ENCODE measurements around the gene PEX16. TPM values are rescaled to one million over a fixed set of nuclear protein-coding genes. Genes with fewer than 3 reads are reported as not detected.
A peak's percentile ranks its signal among the peaks of the same experiment; 100 is the strongest.

The PEX16 gene
- total RNA-seq, 2 donors from 2014 or later: 27.9 to 45.4 TPM

- no peak for ATAC-seq (replicated peaks)
- no peaks in the 10 kb centered on the region for H3K27me3 Mint-ChIP-seq
- no peak overlapping the region for H3K4me3 Mint-ChIP-seq
- H3K36me3 Mint-ChIP-seq (ENCODE audit: low read depth): peaks cover 4% of the 10 kb centered on the region
- H3K4me1 Mint-ChIP-seq: peaks cover 19% of the 10 kb centered on the region
- peak overlapping the region; percentile 47 for H3K27ac Mint-ChIP-seq
- H3K9me3 Mint-ChIP-seq: no peaks in the 10 kb centered on the region
Measured at GRCh38 chr11:45926536-45927331, 9.1 kb upstream of the PEX16 start.

- Mint-ChIP-seq H3K27me3 (no peaks in the 10 kb centered on the region), H3K9me3 (no peaks in the 10 kb centered on the region), H3K4me3 (no peak overlapping the region), H3K36me3 (ENCODE audit: low read depth) (no peaks in the 10 kb centered on the region), H3K4me1 (peaks cover 12% of the 10 kb centered on the region), H3K27ac (no peak overlapping the region)
- no peak for ATAC-seq (replicated peaks)
Measured at GRCh38 chr11:45926001-45926401, 8.3 kb upstream of the PEX16 start.

DNA sequence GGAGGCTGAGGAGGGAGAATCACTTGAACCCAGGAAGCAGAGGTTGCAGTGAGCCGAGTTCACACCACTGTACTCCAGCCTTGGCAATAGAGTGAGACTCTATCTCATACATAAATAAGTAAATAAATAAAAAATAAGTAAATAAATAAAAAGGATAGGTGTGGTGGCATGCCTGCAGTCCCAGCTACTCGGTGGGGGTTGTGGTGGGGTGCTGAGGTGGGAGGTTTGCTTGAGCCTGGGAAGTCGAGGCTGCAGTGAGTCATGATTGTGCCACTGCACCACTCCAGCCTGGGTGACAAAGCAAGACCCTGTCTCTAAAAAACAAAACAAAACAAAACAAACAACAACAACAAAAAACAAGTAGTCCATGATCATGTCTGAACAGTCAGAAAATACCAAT is 7.9 kb upstream of the PEX16 start:
- no peaks in the 10 kb centered on the region for H3K27me3 Mint-ChIP-seq
- no peak for ATAC-seq (replicated peaks)
- H3K36me3 Mint-ChIP-seq (ENCODE audit: low read depth): no peaks in the 10 kb centered on the region
- peaks cover 9% of the 10 kb centered on the region for H3K4me1 Mint-ChIP-seq
- no peak overlapping the region for H3K27ac Mint-ChIP-seq
- no peak overlapping the region for H3K4me3 Mint-ChIP-seq
- H3K9me3 Mint-ChIP-seq: no peaks in the 10 kb centered on the region

DNA sequence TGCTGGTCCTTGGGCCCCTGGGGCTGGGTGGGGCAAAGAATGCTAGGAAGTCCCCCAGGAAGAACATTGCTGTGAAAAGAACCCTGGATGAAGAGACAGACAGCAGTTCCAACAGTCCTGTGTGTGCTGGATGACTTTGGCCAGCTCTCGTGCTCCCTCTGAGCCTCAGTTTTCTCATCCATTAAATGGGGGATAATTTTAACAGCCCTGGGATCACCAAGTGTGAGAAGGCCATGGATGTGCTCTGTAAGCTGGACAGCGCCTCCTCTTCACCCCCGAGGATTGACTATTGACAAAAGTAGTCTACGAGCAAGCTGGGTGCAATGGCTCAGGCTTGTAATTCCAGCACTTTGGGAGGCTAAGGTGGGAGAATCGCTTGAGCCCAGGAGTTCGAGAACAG is 7.2 kb upstream of the PEX16 start:
- Mint-ChIP-seq H3K36me3 (ENCODE audit: low read depth) (no peaks in the 10 kb centered on the region), H3K27ac (no peak overlapping the region), H3K27me3 (no peaks in the 10 kb centered on the region), H3K9me3 (no peaks in the 10 kb centered on the region), H3K4me3 (no peak overlapping the region), H3K4me1 (peaks cover 3% of the 10 kb centered on the region)
- ATAC-seq (replicated peaks): no peak

DNA sequence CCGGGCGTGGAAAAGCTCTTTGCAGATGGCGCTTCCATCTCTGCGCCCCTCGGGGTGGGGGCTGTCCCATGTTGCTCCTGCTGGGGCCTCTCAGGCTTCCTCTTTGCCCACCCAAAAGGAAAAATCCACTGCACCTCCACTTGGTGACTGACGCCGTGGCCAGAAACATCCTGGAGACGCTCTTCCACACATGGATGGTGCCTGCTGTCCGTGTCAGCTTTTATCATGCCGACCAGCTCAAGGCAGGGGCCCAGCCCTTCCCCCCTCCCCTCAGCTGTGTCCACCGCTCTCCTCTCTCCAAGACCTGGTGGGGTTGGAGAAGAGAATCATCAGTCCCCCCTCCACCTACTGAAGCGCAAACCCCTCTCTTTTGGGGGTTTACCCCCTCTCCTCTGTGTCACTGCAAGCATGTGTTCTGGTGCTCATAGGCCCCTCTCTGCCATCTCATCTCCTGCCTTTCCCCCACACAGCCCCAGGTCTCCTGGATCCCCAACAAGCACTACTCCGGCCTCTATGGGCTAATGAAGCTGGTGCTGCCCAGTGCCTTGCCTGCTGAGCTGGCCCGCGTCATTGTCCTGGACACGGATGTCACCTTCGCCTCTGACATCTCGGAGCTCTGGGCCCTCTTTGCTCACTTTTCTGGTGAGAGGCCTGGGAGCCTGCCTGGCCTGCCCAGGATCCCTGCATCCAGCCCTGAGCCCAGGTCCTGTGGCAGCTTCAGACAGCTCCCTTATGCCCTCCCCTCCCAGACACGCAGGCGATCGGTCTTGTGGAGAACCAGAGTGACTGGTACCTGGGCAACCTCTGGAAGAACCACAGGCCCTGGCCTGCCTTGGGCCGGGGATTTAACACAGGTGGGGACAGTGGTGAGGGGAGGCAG is 6.6 kb upstream of the PEX16 start:
- H3K4me1 Mint-ChIP-seq: no peaks in the 10 kb centered on the region
- no peak overlapping the region for H3K27ac Mint-ChIP-seq
- H3K36me3 Mint-ChIP-seq (ENCODE audit: low read depth): no peaks in the 10 kb centered on the region
- H3K9me3 Mint-ChIP-seq: no peaks in the 10 kb centered on the region
- no peak for ATAC-seq (replicated peaks)
- no peaks in the 10 kb centered on the region for H3K27me3 Mint-ChIP-seq
- H3K4me3 Mint-ChIP-seq: peak overlapping the region; percentile 47

GRCh38 chr11:45922425-45923082 is 4.9 kb upstream of the PEX16 start, which contains the start of gene LARGE2:
Gene LARGE2, plus strand, starts transcription at chr11:45922656. Its CDS starts 227 bp downstream, at chr11:45922883.
- no peaks in the 10 kb centered on the region for H3K27me3 Mint-ChIP-seq
- no peaks in the 10 kb centered on the region for H3K9me3 Mint-ChIP-seq
- no peak within 1 kb of the TSS for H3K27ac Mint-ChIP-seq

DNA sequence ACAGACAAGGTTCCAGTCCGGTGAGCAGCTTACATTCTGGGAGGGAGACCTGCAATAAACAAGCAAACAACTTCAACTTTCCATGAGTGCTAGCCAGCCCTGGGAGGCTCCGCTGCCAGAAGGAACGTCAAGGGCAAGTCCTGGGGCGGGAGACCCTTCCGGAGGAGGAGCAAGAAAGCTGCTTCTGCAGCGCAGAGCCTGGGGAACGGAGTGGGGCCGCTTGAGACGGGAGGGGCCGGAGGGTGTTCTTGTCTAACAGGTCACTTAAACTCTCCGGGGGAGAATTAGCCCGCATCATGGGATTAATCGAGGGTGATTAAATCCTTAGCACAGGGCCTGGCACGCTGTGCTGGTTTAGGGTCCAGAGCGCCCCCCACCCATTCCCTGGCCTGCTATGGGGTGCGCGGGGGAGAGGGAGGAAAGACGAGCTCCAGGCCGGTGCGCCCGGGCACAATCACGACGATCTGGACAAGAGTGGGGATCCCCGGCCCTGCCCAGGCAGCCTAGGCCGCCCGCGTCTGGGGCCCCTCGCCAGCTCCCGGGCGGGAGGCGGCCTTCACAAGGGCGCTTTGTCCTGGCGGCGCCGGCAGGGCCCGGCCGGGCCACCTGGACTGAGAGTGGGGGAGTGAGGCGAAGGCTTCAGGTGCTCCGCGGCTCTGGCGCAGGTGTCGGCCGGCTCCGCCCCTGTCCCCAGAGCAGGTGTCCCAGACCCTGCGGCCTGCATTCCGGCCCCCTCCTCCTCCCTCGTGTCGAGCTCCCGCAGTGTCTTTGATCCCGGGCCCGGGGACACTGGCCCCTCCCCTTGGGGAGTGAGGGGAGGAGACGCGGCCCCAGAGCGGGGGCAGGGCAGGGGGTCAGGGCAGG is 4.1 kb upstream of the PEX16 start:
- Mint-ChIP-seq H3K4me1 (peaks cover 3% of the 10 kb centered on the region), H3K36me3 (ENCODE audit: low read depth) (peaks cover 7% of the 10 kb centered on the region), H3K27me3 (no peaks in the 10 kb centered on the region), H3K27ac (no peak overlapping the region), H3K4me3 (peak overlapping the region; percentile 56), H3K9me3 (no peaks in the 10 kb centered on the region)
- ATAC-seq (replicated peaks): no peak

More at GRCh38 chr11:45922425-45923082, 4.9 kb upstream of the PEX16 start, which contains the start of gene LARGE2:
- Mint-ChIP-seq H3K4me3 (peak within 1 kb of the TSS; percentile 79), H3K4me1 (peaks cover 3% of the 10 kb centered on the region), H3K36me3 (ENCODE audit: low read depth) (peaks cover 6% of the 10 kb centered on the region)
- ATAC-seq (replicated peaks): no peak

- Mint-ChIP-seq H3K36me3 (ENCODE audit: low read depth) (peaks cover 15% of the 10 kb centered on the region), H3K27ac (no peak overlapping the region), H3K4me3 (peak overlapping the region; percentile 98), H3K4me1 (peaks cover 10% of the 10 kb centered on the region), H3K9me3 (no peaks in the 10 kb centered on the region), H3K27me3 (no peaks in the 10 kb centered on the region)
- ATAC-seq (replicated peaks): no peak
Measured at GRCh38 chr11:45920531-45921477, 3.1 kb upstream of the PEX16 start.

- no peaks in the 10 kb centered on the region for H3K27me3 Mint-ChIP-seq
- no peak for ATAC-seq (replicated peaks)
- no peaks in the 10 kb centered on the region for H3K9me3 Mint-ChIP-seq
- H3K4me3 Mint-ChIP-seq: peak overlapping the region; percentile 98
- peaks cover 23% of the 10 kb centered on the region for H3K36me3 Mint-ChIP-seq (ENCODE audit: low read depth)
- H3K4me1 Mint-ChIP-seq: peaks cover 10% of the 10 kb centered on the region
- H3K27ac Mint-ChIP-seq: no peak overlapping the region
Measured at GRCh38 chr11:45919806-45920530, 2.3 kb upstream of the PEX16 start.

DNA sequence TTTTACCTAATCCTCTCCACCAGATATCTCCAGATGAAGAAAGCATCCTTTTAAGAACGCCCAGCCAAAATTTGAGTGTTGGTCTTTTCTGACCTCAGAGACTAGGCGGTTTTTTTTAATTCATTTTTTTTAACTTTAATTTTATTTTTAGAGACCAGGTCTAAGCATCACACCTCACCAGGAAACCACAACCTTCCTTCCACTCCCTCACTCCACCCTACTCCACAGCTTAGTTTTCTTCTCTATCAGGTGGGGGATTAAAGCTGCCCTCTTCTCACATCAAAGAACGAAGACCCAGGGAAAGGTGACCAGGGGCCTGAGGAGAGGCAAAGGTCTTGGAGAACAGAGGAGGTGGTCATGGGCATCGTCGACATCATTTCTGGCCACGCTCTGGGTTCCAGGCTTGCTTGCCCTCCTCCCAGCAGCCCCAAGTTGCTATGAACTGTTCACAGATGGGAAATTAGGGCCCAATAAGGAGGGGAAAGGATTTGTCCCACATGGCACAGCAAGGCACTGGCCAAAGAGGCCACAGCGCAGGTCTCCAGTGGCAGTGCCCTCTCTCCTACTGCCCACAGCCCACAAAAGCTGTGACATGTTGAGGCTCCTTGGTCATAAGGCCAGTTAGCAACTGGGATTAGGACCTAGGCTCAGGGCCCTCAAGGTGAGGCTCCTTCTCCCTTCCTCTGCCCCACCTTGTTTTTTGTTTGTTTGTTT is 1.4 kb upstream of the PEX16 start:
- Mint-ChIP-seq H3K9me3 (no peaks in the 10 kb centered on the region), H3K27ac (peak overlapping the region; percentile 94), H3K27me3 (no peaks in the 10 kb centered on the region), H3K4me3 (peak overlapping the region; percentile 98), H3K4me1 (peaks cover 10% of the 10 kb centered on the region), H3K36me3 (ENCODE audit: low read depth) (peaks cover 32% of the 10 kb centered on the region)
- ATAC-seq (replicated peaks): no peak

- peak; percentile 56 for ATAC-seq (replicated peaks)
- peaks cover 38% of the 10 kb centered on the region for H3K36me3 Mint-ChIP-seq (ENCODE audit: low read depth)
- no peaks in the 10 kb centered on the region for H3K9me3 Mint-ChIP-seq
- no peaks in the 10 kb centered on the region for H3K27me3 Mint-ChIP-seq
- H3K4me1 Mint-ChIP-seq: peaks cover 10% of the 10 kb centered on the region
- peak overlapping the region; percentile 98 for H3K4me3 Mint-ChIP-seq
- H3K27ac Mint-ChIP-seq: peak overlapping the region; percentile 94
Measured at GRCh38 chr11:45918331-45918941, 759 bp upstream of the PEX16 start.

DNA sequence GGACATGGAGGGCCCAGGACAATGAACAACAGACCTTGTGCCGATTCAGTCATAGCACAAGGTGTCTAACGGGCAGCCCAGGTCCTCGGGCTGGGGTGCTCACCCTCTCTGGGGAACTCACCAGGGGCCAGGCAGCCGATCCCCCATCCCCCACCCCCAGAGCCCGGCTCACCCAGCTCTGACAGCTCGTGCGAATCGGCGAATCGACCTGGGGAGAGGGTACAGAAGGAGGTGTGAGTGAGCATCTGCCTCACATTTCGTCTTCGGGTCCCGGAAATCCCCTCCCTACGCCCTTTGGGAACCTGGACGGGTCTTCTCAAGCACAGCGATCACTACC is 423 bp downstream of the PEX16 start:
- peak overlapping the region; percentile 98 for H3K4me3 Mint-ChIP-seq
- H3K27ac Mint-ChIP-seq: peak overlapping the region; percentile 94
- peaks cover 44% of the 10 kb centered on the region for H3K36me3 Mint-ChIP-seq (ENCODE audit: low read depth)
- no peaks in the 10 kb centered on the region for H3K27me3 Mint-ChIP-seq
- H3K9me3 Mint-ChIP-seq: no peaks in the 10 kb centered on the region
- peak; percentile 0 for ATAC-seq (replicated peaks)
- H3K4me1 Mint-ChIP-seq: peaks cover 10% of the 10 kb centered on the region
